CD14-positive monocyte (primary cell): ENCODE data around the gene PTPRR. TPM values are rescaled to one million over a fixed set of nuclear protein-coding genes. Genes with fewer than 3 reads are reported as not detected.

Experiments
- DNase-seq, 3 donors: peaks; one replicate each; pipeline ENCODE4 v3.0.0-alpha.2; 2011 to 2022
- H2AFZ ChIP-seq: 2 replicates; pipeline ENCODE4 v1.6.0; 2012; ENCODE audit warnings: mild to moderate bottlenecking, low read depth, low read length, inconsistent platforms; ENCODE audit not compliant: insufficient read depth, poor library complexity, severe bottlenecking
- H3K27ac ChIP-seq, 2 donors: 1 replicate in 1 of 2; 2 replicates in 1 of 2; pipeline ENCODE4 v1.5.1; 2012 to 2013; ENCODE audit warnings: low read length in 2 of 2, control low read depth in 1 of 2, inconsistent platforms in 1 of 2, low read depth in 1 of 2, mild to moderate bottlenecking in 1 of 2
- H3K27me3 ChIP-seq, 2 donors: one replicate each; pipeline versions ENCODE4 v1.6.0 to v1.6.1; 2011 to 2013; ENCODE audit warnings: low read length in 2 of 2; ENCODE audit not compliant: control insufficient read depth in 2 of 2, insufficient read depth in 2 of 2
- H3K36me3 ChIP-seq, 2 donors: replicated peaks in 1 of 2; 1 replicate in 1 of 2; 2 replicates in 1 of 2; pipeline versions ENCODE4 v1.5.1 to v1.6.1; 2012 to 2013; ENCODE audit warnings: low read length in 2 of 2, control low read depth in 1 of 2, inconsistent platforms in 1 of 2, mild to moderate bottlenecking in 1 of 2; ENCODE audit not compliant: insufficient read depth in 2 of 2, control insufficient read depth in 1 of 2
- H3K4me1 ChIP-seq, 2 donors: 1 replicate in 1 of 2; 2 replicates in 1 of 2; pipeline versions ENCODE4 v1.5.1 to v1.6.1; 2012 to 2013; ENCODE audit warnings: low read length in 2 of 2, control low read depth in 1 of 2, inconsistent platforms in 1 of 2, mild to moderate bottlenecking in 1 of 2, moderate library complexity in 1 of 2; ENCODE audit not compliant: insufficient read depth in 2 of 2, control insufficient read depth in 1 of 2
- H3K4me2 ChIP-seq: replicated peaks from 2 replicates; pipeline ENCODE3; 2012; ENCODE audit warnings: low read length, moderate library complexity, mild to moderate bottlenecking; ENCODE audit not compliant: poor library complexity, severe bottlenecking; ENCODE audit errors: extremely low read depth
- H3K4me3 ChIP-seq, 3 experiments: fragments of 200-600 bp in 1 of 3; sonication (generic) in 1 of 3; replicated peaks in 1 of 3; 1 replicate in 2 of 3; 2 replicates in 1 of 3; pipeline ENCODE4 v1.5.1; 2011 to 2013; ENCODE audit warnings: low read length in 3 of 3, mild to moderate bottlenecking in 3 of 3, control low read depth in 2 of 3, low read depth in 2 of 3, inconsistent platforms in 1 of 3, moderate library complexity in 1 of 3
- H3K79me2 ChIP-seq: 2 replicates; pipeline ENCODE4 v1.6.0; 2012; ENCODE audit warnings: mild to moderate bottlenecking, control low read depth, inconsistent platforms, low read length, moderate library complexity; ENCODE audit not compliant: insufficient read depth
- H3K9ac ChIP-seq: 2 replicates; pipeline ENCODE4 v1.6.0; 2017; ENCODE audit warnings: low read length, mild to moderate bottlenecking; ENCODE audit not compliant: insufficient read depth, poor library complexity, severe bottlenecking
- H3K9me3 ChIP-seq, 2 donors: replicated peaks in 1 of 2; 1 replicate in 1 of 2; 2 replicates in 1 of 2; pipeline versions ENCODE4 v1.5.1 to v1.6.1; 2012 to 2013; ENCODE audit warnings: low read length in 2 of 2, control low read depth in 1 of 2; ENCODE audit not compliant: control insufficient read depth in 1 of 2, insufficient read depth in 1 of 2
- H4K20me1 ChIP-seq: 2 replicates; pipeline ENCODE4 v1.6.0; 2012; ENCODE audit warnings: mild to moderate bottlenecking, low read length, control low read depth, moderate library complexity; ENCODE audit not compliant: insufficient read depth
- H3K27ac Mint-ChIP-seq, 7 donors: one replicate each; pipeline ENCODE4 v1.8.0; 2020; ENCODE audit warnings: mild to moderate bottlenecking in 7 of 7, mixed read lengths in 7 of 7, moderate library complexity in 6 of 7, inconsistent platforms in 2 of 7
- H3K27me3 Mint-ChIP-seq, 3 donors: one replicate each; pipeline ENCODE4 v1.8.0; 2021 to 2022; ENCODE audit warnings: low read depth in 3 of 3, mild to moderate bottlenecking in 3 of 3, mixed read lengths in 3 of 3, moderate library complexity in 3 of 3, inconsistent platforms in 1 of 3
- H3K36me3 Mint-ChIP-seq, 2 donors: one replicate each; pipeline ENCODE4 v1.8.0; 2020; ENCODE audit warnings: mixed read lengths in 2 of 2, inconsistent platforms in 1 of 2, mild to moderate bottlenecking in 1 of 2
- H3K4me1 Mint-ChIP-seq: one replicate; pipeline ENCODE4 v1.8.0; 2020; ENCODE audit warnings: mild to moderate bottlenecking, mixed read lengths
- H3K4me3 Mint-ChIP-seq, 2 donors: one replicate each; pipeline ENCODE4 v1.8.0; 2020; ENCODE audit warnings: mild to moderate bottlenecking in 2 of 2, mixed read lengths in 2 of 2, moderate library complexity in 1 of 2
- H3K9me3 Mint-ChIP-seq, 7 donors: one replicate each; pipeline ENCODE4 v1.8.0; 2020 to 2022; ENCODE audit warnings: mixed read lengths in 7 of 7, mild to moderate bottlenecking in 6 of 7, moderate library complexity in 6 of 7, inconsistent platforms in 2 of 7
- CTCF ChIP-seq: fragments of 200-600 bp; IDR thresholded peaks from one replicate; pipeline ENCODE4 v1.8.0; 2022; ENCODE audit warnings: antibody characterized with exemption, mild to moderate bottlenecking
- WGBS: methylation state at CpG from one replicate; pipeline ENCODE4 v1.1.5; 2013; ENCODE audit warnings: missing lambda C conversion rate; ENCODE audit not compliant: insufficient coverage; 5-methylcytosine and 5-hydroxymethylcytosine counted together
- intact Hi-C, 2 donors: fragments of 100-400 bp; cut with micrococcal nuclease; formaldehyde crosslinking; loops; one replicate each; pipeline versions ENCODE4 v1.15.0 to v1.15.1; 2023
- polyA plus RNA-seq, 3 donors: library from polyadenylated mRNA; depleted of rRNA in 1 of 3; unstranded in 2 of 3; stranded (reverse) in 1 of 3; fragments of 300-500 nt in 2 of 3; fragments of >200 nt in 1 of 3; fragmentation: Illumina TruSeq in 2 of 3; gene quantifications; 1 replicate in 2 of 3; 2 replicates in 1 of 3; pipeline ENCODE4 v1.2.3, GENCODE V29; 2012 to 2021

PTPRR gene
- polyA plus RNA-seq, 3 donors, result not detected

DNA sequence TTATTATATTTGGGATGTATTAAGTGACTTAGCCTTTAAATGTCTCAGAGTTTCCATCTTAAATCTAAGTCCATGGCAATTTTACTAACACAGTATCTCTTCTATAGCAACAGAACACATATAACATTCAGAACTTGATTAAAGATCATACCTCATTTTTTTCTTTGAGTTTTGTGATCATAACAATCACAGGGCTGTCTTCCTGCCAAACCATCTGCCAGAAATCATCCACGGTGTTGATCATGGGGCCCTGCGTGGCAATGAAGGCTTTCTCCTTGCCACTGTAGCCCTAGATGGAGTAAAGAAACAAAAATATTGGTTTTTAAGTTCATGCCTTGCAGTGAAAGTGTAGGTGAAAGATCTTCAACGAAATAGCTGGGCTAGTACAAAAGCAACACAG is 236.6 kb downstream of the PTPRR start:
- Histone ChIP-seq H3K36me3 (no peaks in the 10 kb centered on the region), H3K9me3 (peaks cover 0 to 13% of the 10 kb centered on the region in 2 donors), H3K9ac (no peak overlapping the region), H2AFZ (no peak overlapping the region), H3K4me1 (no peaks in the 10 kb centered on the region), H3K4me2 (no peak overlapping the region), H4K20me1 (no peaks in the 10 kb centered on the region), H3K27ac (no peak overlapping the region), H3K27me3 (no peaks in the 10 kb centered on the region), H3K79me2 (no peaks in the 10 kb centered on the region), H3K4me3 (no peak overlapping the region)
- intact Hi-C loops, result no loop called here
- Mint-ChIP-seq H3K27me3 (peaks cover 0 to 2% (median 1%) of the 10 kb centered on the region in 3 donors), H3K27ac (no peak overlapping the region), H3K36me3 (no peaks in the 10 kb centered on the region), H3K9me3 (peaks cover 0 to 12% (median 3%) of the 10 kb centered on the region in 7 donors), H3K4me1 (no peaks in the 10 kb centered on the region), H3K4me3 (no peak overlapping the region)
- DNase-seq, result no peak
- WGBS, result 90% methylated on average over 3 of the region's 3 CpGs
- TF ChIP-seq CTCF, result no peak

DNA sequence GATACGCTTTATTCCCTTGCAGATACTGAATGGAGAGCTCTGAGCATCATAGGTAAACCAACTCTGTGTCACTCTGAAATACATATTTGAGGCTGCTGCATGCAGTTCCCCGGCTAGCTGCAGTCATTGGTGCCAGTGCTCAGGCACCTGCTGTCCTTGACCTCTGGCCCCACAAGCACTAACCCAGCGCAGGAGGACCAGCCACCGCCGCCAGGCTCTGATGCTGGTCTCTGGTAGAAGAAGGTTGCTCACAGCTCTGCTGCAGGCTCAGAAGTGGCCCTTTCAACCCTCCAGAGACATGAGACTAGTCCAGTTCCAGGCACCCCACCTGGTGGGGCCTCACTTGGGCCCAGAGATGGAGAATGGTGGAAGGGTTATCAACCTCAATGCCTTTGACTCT is 248.8 kb downstream of the PTPRR start:
- WGBS, result 93% methylated on average over 5 of the region's 5 CpGs
- Histone ChIP-seq H3K9ac (no peak overlapping the region), H3K36me3 (no peaks in the 10 kb centered on the region), H3K4me1 (no peaks in the 10 kb centered on the region), H2AFZ (no peak overlapping the region), H3K4me2 (no peak overlapping the region), H3K27ac (no peak overlapping the region), H3K79me2 (no peaks in the 10 kb centered on the region), H3K9me3 (no peaks in the 10 kb centered on the region), H4K20me1 (no peaks in the 10 kb centered on the region), H3K27me3 (no peaks in the 10 kb centered on the region), H3K4me3 (no peak overlapping the region)
- no peak for DNase-seq
- Mint-ChIP-seq H3K36me3 (no peaks in the 10 kb centered on the region), H3K9me3 (peaks cover 0 to 4% (median 2%) of the 10 kb centered on the region in 7 donors), H3K4me3 (no peak overlapping the region), H3K27ac (no peak overlapping the region), H3K27me3 (peaks cover 1 to 4% (median 3%) of the 10 kb centered on the region in 3 donors), H3K4me1 (no peaks in the 10 kb centered on the region)
- TF ChIP-seq CTCF, result no peak
- intact Hi-C loops, result no loop called here
